Astrocyte of the cerebellum (primary cell): ENCODE data around the gene CDKAL1.

Source experiments
- DNase-seq: peaks from one replicate; pipeline ENCODE4 v3.0.0-alpha.2; 2011; ENCODE audit warnings: low read depth
- H3K4me3 ChIP-seq: 2 replicates; pipeline ENCODE4 v1.5.1; 2011; ENCODE audit warnings: mild to moderate bottlenecking, low read depth, low read length, moderate library complexity
- CTCF ChIP-seq: IDR thresholded peaks from 2 replicates; pipeline ENCODE4 v1.5.1; 2012; ENCODE audit warnings: low read length, low read depth, moderate library complexity, mild to moderate bottlenecking; ENCODE audit errors: missing control alignments
- in situ Hi-C: cut with HindIII; loops from 2 replicates; pipeline ENCODE4 v1.10.0; 2017; ENCODE audit warnings: low sequenced_read_pairs

Gene CDKAL1

GRCh38 chr6:21095462-21095861 is 561.2 kb downstream of the CDKAL1 start:
- no peak for DNase-seq
- no peak for TF ChIP-seq CTCF
- no peak overlapping the region for H3K4me3 ChIP-seq
- in situ Hi-C loops, result no loop called here

GRCh38 chr6:21098134-21098533 is 563.9 kb downstream of the CDKAL1 start:
- no peak overlapping the region for H3K4me3 ChIP-seq
- TF ChIP-seq CTCF, result no peak
- no peak for DNase-seq
- in situ Hi-C loops, result no loop called here

GRCh38 chr6:21098744-21099143 is 564.5 kb downstream of the CDKAL1 start:
- no peak for TF ChIP-seq CTCF
- H3K4me3 ChIP-seq, result no peak overlapping the region
- in situ Hi-C loops, result no loop called here
- DNase-seq, result no peak

- no peak for TF ChIP-seq CTCF
- no peak for DNase-seq
- H3K4me3 ChIP-seq, result no peak overlapping the region
- in situ Hi-C loops, result no loop called here
Measured at GRCh38 chr6:21099338-21100314, 565.4 kb downstream of the CDKAL1 start.

GRCh38 chr6:21100991-21101390 is 566.7 kb downstream of the CDKAL1 start:
- no peak for DNase-seq
- TF ChIP-seq CTCF, result no peak
- in situ Hi-C loops, result no loop called here
- no peak overlapping the region for H3K4me3 ChIP-seq

- TF ChIP-seq CTCF, result no peak
- in situ Hi-C loops, result no loop called here
- no peak overlapping the region for H3K4me3 ChIP-seq
- no peak for DNase-seq
Measured at GRCh38 chr6:21101694-21102093, 567.4 kb downstream of the CDKAL1 start.
